ENCODE measurements around the gene ZNF268. TPM values are rescaled to one million over a fixed set of nuclear protein-coding genes. Genes with fewer than 3 reads are reported as not detected.
A peak's percentile ranks its signal among the peaks of the same experiment; 100 is the strongest.

ZNF268 gene
- total and polyA plus RNA-seq, 12 donors = 3.9 to 49.2 (median 23.2) TPM

DNA sequence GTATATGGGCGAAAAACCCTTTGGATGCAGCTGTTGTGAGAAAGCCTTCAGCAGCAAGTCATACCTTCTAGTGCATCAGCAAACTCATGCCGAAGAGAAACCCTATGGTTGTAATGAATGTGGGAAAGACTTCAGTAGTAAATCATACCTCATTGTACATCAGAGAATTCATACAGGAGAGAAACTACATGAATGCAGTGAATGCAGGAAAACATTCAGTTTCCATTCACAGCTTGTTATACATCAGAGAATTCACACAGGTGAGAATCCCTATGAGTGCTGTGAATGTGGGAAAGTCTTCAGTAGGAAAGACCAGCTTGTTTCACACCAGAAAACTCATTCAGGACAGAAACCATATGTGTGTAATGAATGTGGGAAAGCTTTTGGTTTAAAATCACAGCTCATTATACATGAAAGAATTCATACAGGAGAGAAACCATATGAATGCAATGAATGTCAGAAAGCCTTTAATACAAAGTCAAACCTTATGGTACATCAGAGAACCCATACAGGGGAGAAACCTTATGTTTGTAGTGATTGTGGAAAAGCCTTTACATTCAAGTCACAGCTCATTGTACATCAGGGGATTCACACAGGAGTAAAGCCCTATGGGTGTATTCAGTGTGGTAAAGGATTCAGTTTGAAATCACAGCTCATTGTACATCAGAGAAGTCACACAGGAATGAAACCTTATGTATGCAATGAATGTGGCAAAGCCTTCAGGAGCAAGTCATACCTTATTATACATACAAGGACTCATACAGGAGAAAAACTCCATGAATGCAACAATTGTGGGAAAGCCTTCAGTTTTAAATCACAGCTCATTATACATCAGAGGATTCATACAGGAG is 21.4 kb downstream of the ZNF268 start:
- Histone ChIP-seq H3K27ac (no peak overlapping the region), H3K4me3 (peak overlapping the region in 1 of 4 donors; percentile 38), H3K4me1 (replicated peaks in 1 of 2) (no peaks in the 10 kb centered on the region), H3K27me3 (no peaks in the 10 kb centered on the region), H3K9me3 (replicated peaks in 1 of 3) (peaks cover 26 to 76% (median 56%) of the 10 kb centered on the region in 3 donors), H3K36me3 (replicated peaks in 1 of 2) (peaks cover 6 to 11% of the 10 kb centered on the region in 2 donors)
- TF ChIP-seq, protein P1, sequence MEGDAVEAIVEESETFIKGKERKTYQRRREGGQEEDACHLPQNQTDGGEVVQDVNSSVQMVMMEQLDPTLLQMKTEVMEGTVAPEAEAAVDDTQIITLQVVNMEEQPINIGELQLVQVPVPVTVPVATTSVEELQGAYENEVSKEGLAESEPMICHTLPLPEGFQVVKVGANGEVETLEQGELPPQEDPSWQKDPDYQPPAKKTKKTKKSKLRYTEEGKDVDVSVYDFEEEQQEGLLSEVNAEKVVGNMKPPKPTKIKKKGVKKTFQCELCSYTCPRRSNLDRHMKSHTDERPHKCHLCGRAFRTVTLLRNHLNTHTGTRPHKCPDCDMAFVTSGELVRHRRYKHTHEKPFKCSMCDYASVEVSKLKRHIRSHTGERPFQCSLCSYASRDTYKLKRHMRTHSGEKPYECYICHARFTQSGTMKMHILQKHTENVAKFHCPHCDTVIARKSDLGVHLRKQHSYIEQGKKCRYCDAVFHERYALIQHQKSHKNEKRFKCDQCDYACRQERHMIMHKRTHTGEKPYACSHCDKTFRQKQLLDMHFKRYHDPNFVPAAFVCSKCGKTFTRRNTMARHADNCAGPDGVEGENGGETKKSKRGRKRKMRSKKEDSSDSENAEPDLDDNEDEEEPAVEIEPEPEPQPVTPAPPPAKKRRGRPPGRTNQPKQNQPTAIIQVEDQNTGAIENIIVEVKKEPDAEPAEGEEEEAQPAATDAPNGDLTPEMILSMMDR (IDR thresholded peaks at IDR 0.05) = no peak
- no peak for TF ChIP-seq POLR2A (IDR thresholded peaks at IDR 0.05)
- WGBS, 4 donors = 97 to 100% (median 99%) methylated on average over 2 of the region's 2 CpGs
- no peak for DNase-seq
- intact Hi-C loops (cut with DNase I) = no loop called here

DNA sequence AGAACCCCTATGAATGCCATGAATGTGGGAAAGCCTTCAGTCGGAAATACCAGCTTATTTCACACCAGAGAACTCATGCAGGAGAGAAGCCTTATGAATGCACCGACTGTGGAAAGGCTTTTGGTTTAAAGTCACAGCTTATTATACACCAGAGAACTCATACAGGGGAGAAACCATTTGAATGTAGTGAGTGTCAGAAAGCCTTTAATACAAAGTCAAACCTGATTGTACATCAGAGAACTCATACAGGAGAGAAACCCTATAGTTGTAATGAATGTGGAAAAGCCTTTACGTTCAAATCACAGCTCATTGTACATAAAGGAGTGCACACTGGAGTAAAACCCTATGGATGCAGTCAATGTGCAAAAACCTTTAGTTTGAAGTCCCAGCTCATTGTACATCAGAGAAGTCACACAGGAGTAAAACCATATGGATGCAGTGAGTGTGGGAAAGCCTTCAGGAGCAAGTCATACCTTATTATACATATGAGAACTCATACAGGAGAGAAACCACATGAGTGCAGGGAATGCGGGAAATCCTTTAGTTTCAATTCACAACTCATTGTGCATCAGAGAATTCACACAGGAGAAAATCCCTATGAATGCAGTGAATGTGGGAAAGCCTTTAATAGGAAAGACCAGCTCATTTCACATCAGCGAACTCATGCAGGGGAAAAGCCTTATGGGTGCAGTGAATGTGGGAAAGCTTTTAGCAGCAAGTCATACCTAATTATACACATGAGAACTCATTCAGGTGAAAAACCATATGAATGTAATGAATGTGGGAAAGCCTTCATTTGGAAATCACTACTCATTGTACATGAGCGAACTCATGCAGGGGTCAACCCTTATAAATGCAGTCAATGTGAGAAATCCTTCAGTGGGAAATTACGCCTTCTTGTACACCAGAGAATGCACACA is 22.3 kb downstream of the ZNF268 start:
- DNase-seq = no peak
- H3K27ac ChIP-seq = no peak overlapping the region
- peak overlapping the region in 1 of 4 donors; percentile 38 for H3K4me3 ChIP-seq
- H3K4me1 ChIP-seq (replicated peaks in 1 of 2) = no peaks in the 10 kb centered on the region
- intact Hi-C loops (cut with DNase I) = no loop called here
- 94 to 98% (median 97%) methylated on average over 7 of the region's 7 CpGs for WGBS, 4 donors
- H3K27me3 ChIP-seq = no peaks in the 10 kb centered on the region
- TF ChIP-seq, protein P1 (IDR thresholded peaks at IDR 0.05) = no peak
- TF ChIP-seq POLR2A (IDR thresholded peaks at IDR 0.05) = no peak
- peaks cover 26 to 85% (median 64%) of the 10 kb centered on the region in 3 donors for H3K9me3 ChIP-seq (replicated peaks in 1 of 3)
- peaks cover 6 to 11% of the 10 kb centered on the region in 2 donors for H3K36me3 ChIP-seq (replicated peaks in 1 of 2)

DNA sequence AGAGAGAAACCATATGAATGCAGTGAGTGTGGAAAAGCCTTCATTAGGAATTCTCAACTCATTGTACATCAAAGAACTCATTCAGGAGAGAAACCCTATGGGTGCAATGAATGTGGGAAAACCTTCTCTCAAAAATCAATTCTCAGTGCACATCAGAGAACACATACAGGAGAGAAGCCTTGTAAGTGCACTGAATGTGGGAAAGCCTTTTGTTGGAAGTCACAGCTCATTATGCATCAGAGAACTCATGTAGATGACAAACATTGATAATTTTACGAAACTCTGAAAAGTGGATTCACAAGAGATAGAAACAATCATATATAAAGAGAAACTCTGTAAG is 22.9 kb downstream of the ZNF268 start:
- intact Hi-C loops (cut with DNase I) = no loop called here
- no peak for DNase-seq
- Histone ChIP-seq H3K4me1 (replicated peaks in 1 of 2) (no peaks in the 10 kb centered on the region), H3K27ac (no peak overlapping the region), H3K36me3 (replicated peaks in 1 of 2) (peaks cover 6 to 11% of the 10 kb centered on the region in 2 donors), H3K4me3 (peak overlapping the region in 1 of 4 donors; percentile 33), H3K9me3 (replicated peaks in 1 of 3) (peaks cover 26 to 92% (median 64%) of the 10 kb centered on the region in 3 donors), H3K27me3 (no peaks in the 10 kb centered on the region)
- no peak for TF ChIP-seq POLR2A (IDR thresholded peaks at IDR 0.05)
- TF ChIP-seq, protein P1 (IDR thresholded peaks at IDR 0.05) = no peak
- 100% methylated on average over 1 of the region's 1 CpG for WGBS, 4 donors

DNA sequence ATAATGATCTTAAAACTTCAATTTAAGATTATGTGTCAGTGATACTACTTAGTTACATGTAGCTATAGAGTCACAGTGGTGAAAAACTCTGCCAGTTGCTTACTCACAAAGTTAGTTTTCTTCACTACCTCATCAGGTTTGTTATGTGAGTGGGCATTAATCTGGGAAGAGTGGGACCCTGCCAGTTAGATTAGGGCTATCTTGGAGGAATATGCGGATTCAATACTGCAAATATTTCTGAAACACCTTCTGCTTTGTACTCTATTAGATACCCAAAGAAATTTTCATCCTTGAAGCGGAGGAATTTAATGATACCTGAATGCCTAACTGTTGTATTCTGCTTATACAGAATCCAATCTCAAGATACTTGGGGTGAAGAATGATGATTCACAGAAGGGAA is 25.1 kb downstream of the ZNF268 start:
- intact Hi-C loops (cut with DNase I) = no loop called here
- Histone ChIP-seq H3K27me3 (no peaks in the 10 kb centered on the region), H3K36me3 (replicated peaks in 1 of 2) (peaks cover 6 to 11% of the 10 kb centered on the region in 2 donors), H3K9me3 (replicated peaks in 1 of 3) (peaks cover 26 to 98% (median 60%) of the 10 kb centered on the region in 3 donors), H3K4me3 (peak overlapping the region in 1 of 4 donors; percentile 5), H3K4me1 (replicated peaks in 1 of 2) (no peaks in the 10 kb centered on the region), H3K27ac (no peak overlapping the region)
- DNase-seq = no peak
- TF ChIP-seq, protein P1 (IDR thresholded peaks at IDR 0.05) = no peak
- TF ChIP-seq POLR2A (IDR thresholded peaks at IDR 0.05) = no peak
- 93 to 99% (median 97%) methylated on average over 2 of the region's 2 CpGs for WGBS, 4 donors

All from adrenal gland (tissue), 12 donors.